ENCODE measurements around the gene NCR3LG1. TPM values are rescaled to one million over a fixed set of nuclear protein-coding genes. Genes with fewer than 3 reads are reported as not detected.
"Not testable (repeated sequence)": the region's sequence is repeated elsewhere in the genome, so short reads cannot be mapped to it uniquely, and the experiment has no call there.

The NCR3LG1 gene
- total RNA-seq, 1 donor from 2014 or later = 0.21 TPM

GRCh38 chr11:17423533-17424310 lies 72.1 kb downstream of the NCR3LG1 start:
- Histone ChIP-seq H3K27ac (no peak overlapping the region), H3K4me1 (no peaks in the 10 kb centered on the region), H3K36me3 (no peaks in the 10 kb centered on the region), H3K4me3 (no peak overlapping the region), H3K9me3 (no peaks in the 10 kb centered on the region), H3K27me3 (no peaks in the 10 kb centered on the region)
- DNase-seq (ENCODE audit: low spot score in 2 of 2) = no peak
- intact Hi-C loops (cut with DNase I) = no loop called here
- TF ChIP-seq CTCF (IDR thresholded peaks at IDR 0.05) = no peak

- DNase-seq (ENCODE audit: low spot score in 2 of 2); H3K27ac ChIP-seq; H3K4me1 ChIP-seq; intact Hi-C loops (cut with DNase I); H3K9me3 ChIP-seq; H3K36me3 ChIP-seq; H3K4me3 ChIP-seq; H3K27me3 ChIP-seq: not testable (repeated sequence)
These were observed 74.6 kb downstream of the NCR3LG1 start for GRCh38 chr11:17426233-17426632.

Other genes starting within 250 kb of the NCR3LG1 start
- gene PIK3C2A, start 143.8 kb upstream of the NCR3LG1 start, total RNA-seq = 56.6 TPM
- 47.8 TPM for gene NUCB2, start 75.1 kb upstream of the NCR3LG1 start, total RNA-seq
- gene KCNJ11, start 36.9 kb downstream of the NCR3LG1 start, total RNA-seq = not detected
- not detected for gene ABCC8, start 125.0 kb downstream of the NCR3LG1 start, total RNA-seq
- not detected for gene USH1C, start 192.6 kb downstream of the NCR3LG1 start, total RNA-seq
- gene OTOG, start 195.5 kb downstream of the NCR3LG1 start, total RNA-seq = not detected